ENCODE results near the gene CLIC1. TPM values are rescaled to one million over a fixed set of nuclear protein-coding genes. Genes with fewer than 3 reads are reported as not detected.

Gene CLIC1
- total RNA-seq, 2 donors from 2014 or later = 502 to 513 TPM

GRCh38 chr6:31744422-31744821 is 8.1 kb upstream of the CLIC1 start:
- DNase-seq (no peak), ATAC-seq (no peak)
- intact Hi-C loops (cut with DNase I, micrococcal nuclease) = no loop called here

GRCh38 chr6:31742894-31743293 is 6.6 kb upstream of the CLIC1 start:
- intact Hi-C loops (cut with DNase I, micrococcal nuclease) = no loop called here
- DNase-seq (no peak), ATAC-seq (no peak)

- ATAC-seq = no peak
- intact Hi-C loops (cut with DNase I, micrococcal nuclease) = no loop called here
- DNase-seq = no peak
Observed at GRCh38 chr6:31741815-31742214, 5.5 kb upstream of the CLIC1 start.

- intact Hi-C loops (cut with DNase I, micrococcal nuclease) = no loop called here
Observed at GRCh38 chr6:31740397-31741223, 4.3 kb upstream of the CLIC1 start.

GRCh38 chr6:31739639-31740396 is 3.5 kb upstream of the CLIC1 start, which contains the start of gene MSH5:
TSS of gene MSH5 (plus strand) at chr6:31740005. CDS start at chr6:31740467, 462 bp downstream.
- intact Hi-C loops (cut with DNase I, micrococcal nuclease) = loop anchor here in 1 of 2 donors (5.0 kb wide), 1 partner anchor 92 kb away; no protein-coding TSS in a partner anchor
- DNase-seq = peak; percentile 97 to 99

More at GRCh38 chr6:31740397-31741223, 4.3 kb upstream of the CLIC1 start:
- no peak for DNase-seq
- ATAC-seq = peak; percentile 2

GRCh38 chr6:31737991-31738979 is 2.0 kb upstream of the CLIC1 start:
- intact Hi-C loops (cut with DNase I, micrococcal nuclease) = loop anchor here in 1 of 2 donors (5.0 kb wide), 1 partner anchor 94 kb away; no protein-coding TSS in a partner anchor
- peak; percentile 82 to 85 for DNase-seq
- peak; percentile 45 for ATAC-seq

More at GRCh38 chr6:31739639-31740396, 3.5 kb upstream of the CLIC1 start, which contains the start of gene MSH5:
- ATAC-seq = peak; percentile 67

- ATAC-seq = peak; percentile 5
- DNase-seq = peak; percentile 58 to 71
- intact Hi-C loops (cut with DNase I, micrococcal nuclease) = loop anchor here in 1 of 2 donors (5.0 kb wide), 1 partner anchor 95 kb away; no protein-coding TSS in a partner anchor
Observed at GRCh38 chr6:31737315-31737990, 1.1 kb upstream of the CLIC1 start.

GRCh38 chr6:31736768-31737314 is 511 bp upstream of the CLIC1 start:
- no peak for ATAC-seq
- intact Hi-C loops (cut with DNase I, micrococcal nuclease) = loop anchor here in 1 of 2 donors (5.0 kb wide), 1 partner anchor 95 kb away; no protein-coding TSS in a partner anchor
- peak in 1 of 2 donors; percentile 46 for DNase-seq

- peak; percentile 34 for ATAC-seq
- DNase-seq = peak; percentile 76 to 79
- intact Hi-C loops (cut with DNase I, micrococcal nuclease) = loop anchor here in 1 of 2 donors (5.0 kb wide), 1 partner anchor 97 kb away; no protein-coding TSS in a partner anchor
Observed at GRCh38 chr6:31734821-31735406, 1.4 kb downstream of the CLIC1 start.

GRCh38 chr6:31734247-31734820 is 2.0 kb downstream of the CLIC1 start:
- DNase-seq (no peak), ATAC-seq (no peak)
- intact Hi-C loops (cut with DNase I, micrococcal nuclease) = no loop called here

GRCh38 chr6:31733734-31734133 is 2.6 kb downstream of the CLIC1 start:
- DNase-seq = no peak
- intact Hi-C loops (cut with DNase I, micrococcal nuclease) = no loop called here
- ATAC-seq = no peak

GRCh38 chr6:31732029-31732428 is 4.3 kb downstream of the CLIC1 start:
- DNase-seq (no peak), ATAC-seq (no peak)
- intact Hi-C loops (cut with DNase I, micrococcal nuclease) = no loop called here

GRCh38 chr6:31730631-31731086 is 5.7 kb downstream of the CLIC1 start:
- DNase-seq (no peak), ATAC-seq (no peak)
- intact Hi-C loops (cut with DNase I, micrococcal nuclease) = no loop called here

- peak; percentile 64 for ATAC-seq
- DNase-seq = peak; percentile 90 to 93
- intact Hi-C loops (cut with DNase I, micrococcal nuclease) = no loop called here
Observed at GRCh38 chr6:31729979-31730630, 6.2 kb downstream of the CLIC1 start.

GRCh38 chr6:31729515-31729978 is 6.8 kb downstream of the CLIC1 start:
- intact Hi-C loops (cut with DNase I, micrococcal nuclease) = no loop called here
- DNase-seq = peak; percentile 95 to 97
- peak; percentile 78 for ATAC-seq
